GM18505 (cell line): ENCODE measurements around the gene TNFRSF19.

Experiments used
- ATAC-seq: cut with Tn5 transposase; IDR thresholded peaks from one replicate; pipeline ENCODE4 v1.9.1; 2021; ENCODE audit not compliant: unreplicated experiment
- POLR2A ChIP-seq: IDR thresholded peaks from 4 replicates; pipeline ENCODE4 v1.6.1; 2011; ENCODE audit warnings: borderline replicate concordance; ENCODE audit not compliant: insufficient read depth, insufficient read length; ENCODE audit errors: extremely low read depth

Gene TNFRSF19

DNA sequence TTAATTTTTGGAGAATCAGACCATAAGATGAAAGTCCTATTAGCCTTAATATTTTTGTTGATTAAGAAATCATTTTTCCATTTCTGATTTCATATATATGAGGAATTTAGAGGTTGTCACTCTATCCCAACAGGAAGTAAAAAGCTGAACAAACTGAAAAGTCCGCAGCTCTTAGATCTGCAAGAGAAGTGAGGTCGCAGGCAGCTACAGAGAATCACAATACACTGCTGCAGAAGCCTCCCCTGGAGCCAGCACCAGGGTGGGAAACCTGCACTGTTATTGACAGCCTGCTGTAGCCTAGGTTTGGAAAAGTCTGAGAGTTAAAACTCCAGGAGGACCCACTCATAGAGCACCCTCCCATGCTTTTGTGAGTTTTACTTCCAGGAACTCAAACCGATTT, 29.9 kb downstream of the TNFRSF19 start:
- no peak for TF ChIP-seq POLR2A
- ATAC-seq = no peak

DNA sequence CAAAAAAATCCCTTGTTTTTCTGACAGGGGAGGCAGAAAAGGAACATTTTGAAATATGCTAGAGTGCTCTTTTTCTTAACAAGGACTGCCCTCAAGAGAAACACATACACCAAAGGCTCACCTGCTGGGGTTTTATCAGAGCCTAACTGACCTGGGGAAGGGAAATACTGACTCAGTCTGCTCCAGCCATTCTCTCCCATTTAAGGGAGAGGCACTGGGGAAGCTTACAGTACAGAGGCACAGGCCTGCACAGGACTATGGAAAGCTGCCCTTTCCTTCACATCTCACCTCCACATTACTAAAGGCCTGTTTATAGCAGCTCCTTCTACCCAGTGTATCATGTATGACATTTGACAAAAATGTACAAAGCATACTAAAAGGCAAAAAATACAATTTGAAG, 30.3 kb downstream of the TNFRSF19 start:
- no peak for TF ChIP-seq POLR2A
- no peak for ATAC-seq

DNA sequence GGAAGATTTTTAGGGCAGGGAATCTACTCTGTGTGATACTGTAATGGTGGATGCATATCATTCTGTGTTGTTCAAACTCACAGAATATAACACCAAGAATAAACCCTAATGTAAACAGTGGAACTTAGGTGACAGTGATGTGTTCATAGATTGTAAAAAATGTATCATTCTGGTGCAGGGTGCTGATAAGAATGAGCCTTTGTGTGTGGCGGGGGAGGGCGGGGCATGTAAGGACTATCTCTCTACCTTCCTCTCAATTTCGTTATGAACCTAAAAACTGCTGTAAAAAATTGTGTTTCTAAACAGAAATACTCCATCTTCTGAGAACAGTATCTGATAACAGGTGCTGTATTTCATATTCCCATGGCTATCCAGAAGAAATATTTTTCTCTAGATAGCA, 35.6 kb downstream of the TNFRSF19 start:
- ATAC-seq = no peak
- no peak for TF ChIP-seq POLR2A

GRCh38 chr13:23608138-23608537, 37.9 kb downstream of the TNFRSF19 start:
- no peak for ATAC-seq
- TF ChIP-seq POLR2A = no peak

DNA sequence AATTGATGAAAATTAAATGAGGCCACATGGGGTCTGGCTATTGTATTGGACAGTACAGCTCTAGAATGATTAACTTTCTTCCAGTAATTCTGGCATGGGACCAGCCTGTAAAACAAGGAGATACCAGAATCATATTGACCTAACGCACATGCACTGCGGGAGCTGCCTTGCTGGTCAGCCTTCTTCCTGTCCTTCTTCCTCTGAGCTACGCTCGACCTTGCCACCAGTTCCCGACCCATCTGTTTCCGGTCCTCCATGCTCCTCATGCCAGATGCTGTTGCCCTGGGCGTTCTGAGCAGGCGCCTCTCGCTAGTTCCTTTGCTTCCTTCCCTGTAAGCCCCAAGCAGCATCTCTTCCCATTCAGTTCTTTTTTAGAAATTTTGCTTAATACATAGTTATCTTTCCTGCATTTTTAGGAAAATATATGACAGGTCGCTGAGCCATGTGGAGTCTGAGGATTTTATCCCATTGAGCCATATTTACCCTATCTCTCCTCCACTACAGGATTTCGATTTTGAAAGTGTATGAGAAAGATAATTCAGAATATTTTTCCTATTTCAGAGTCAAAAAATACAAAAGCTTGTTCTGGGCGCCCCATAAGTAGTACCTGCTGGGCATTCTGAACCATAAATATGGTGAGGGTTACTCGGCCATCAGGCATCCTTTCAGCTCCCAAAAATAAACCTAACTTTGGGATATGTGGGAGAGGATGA, 38.6 kb downstream of the TNFRSF19 start:
- no peak for TF ChIP-seq POLR2A
- ATAC-seq = no peak

DNA sequence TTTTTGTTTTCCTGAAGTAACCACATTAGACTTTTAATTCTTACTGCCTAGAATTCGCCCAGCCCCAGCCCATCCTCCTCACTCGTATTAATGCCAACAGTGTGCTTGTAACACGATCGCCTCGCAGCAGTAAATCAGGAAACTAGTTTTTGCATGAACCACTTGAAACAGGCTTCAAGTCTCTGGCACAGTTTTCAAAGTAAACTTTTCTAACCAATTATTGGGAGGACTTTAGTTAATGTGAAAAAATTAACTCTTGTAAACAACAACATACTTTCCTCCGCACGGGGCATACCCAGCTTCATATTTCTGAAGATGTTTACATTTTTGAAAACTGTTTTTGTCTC, 39.2 kb downstream of the TNFRSF19 start:
- no peak for ATAC-seq
- TF ChIP-seq POLR2A = no peak

GRCh38 chr13:23609874-23610576, 39.8 kb downstream of the TNFRSF19 start:
- no peak for ATAC-seq
- no peak for TF ChIP-seq POLR2A

DNA sequence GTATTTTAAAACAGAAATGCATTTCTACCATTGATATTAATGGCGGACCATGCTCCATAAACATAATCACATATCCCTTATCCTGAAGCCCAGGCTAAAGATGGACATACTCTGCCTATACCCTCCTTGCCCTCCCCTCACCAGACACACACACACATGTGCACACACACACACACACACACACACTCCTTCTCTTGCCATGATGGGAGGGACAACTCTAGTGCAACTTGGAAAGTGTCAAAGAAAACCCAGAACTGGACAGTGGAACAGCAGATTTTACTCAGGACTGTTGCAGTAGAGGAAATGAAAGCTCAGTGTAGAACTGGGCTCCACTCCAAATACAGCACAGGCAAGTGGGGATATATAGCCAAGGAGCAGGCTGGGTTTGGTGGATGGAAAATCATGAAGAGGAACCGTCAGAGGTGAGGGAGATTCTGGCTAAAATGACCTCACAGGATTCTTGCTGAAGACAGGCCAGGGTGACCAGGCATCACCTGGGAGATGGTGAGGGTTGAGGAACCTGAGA, 40.8 kb downstream of the TNFRSF19 start:
- ATAC-seq = no peak
- TF ChIP-seq POLR2A = no peak

GRCh38 chr13:23612182-23612581, 42.0 kb downstream of the TNFRSF19 start:
- TF ChIP-seq POLR2A = no peak
- no peak for ATAC-seq

- ATAC-seq = no peak
- no peak for TF ChIP-seq POLR2A
These were observed 42.5 kb downstream of the TNFRSF19 start for GRCh38 chr13:23612731-23613130.

DNA sequence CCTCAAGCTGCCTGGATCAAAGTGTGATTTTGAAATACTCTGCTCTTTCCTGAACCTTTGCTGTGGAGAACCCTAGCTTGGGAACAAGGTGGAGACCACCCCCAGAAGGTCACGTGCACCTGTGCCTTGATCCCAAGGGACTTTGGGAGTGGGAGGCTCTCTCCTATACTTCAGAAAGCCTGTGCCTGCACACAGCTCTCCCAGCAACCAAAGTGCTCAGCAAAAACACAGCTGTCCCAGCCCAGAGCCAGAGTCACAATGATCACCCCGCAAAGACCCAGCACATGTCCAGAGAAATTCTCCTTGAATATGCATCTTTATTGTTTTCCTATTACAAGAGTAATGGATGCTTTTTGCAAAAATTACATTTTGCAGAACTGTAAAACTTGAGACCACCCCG, 43.4 kb downstream of the TNFRSF19 start:
- TF ChIP-seq POLR2A = no peak
- no peak for ATAC-seq

DNA sequence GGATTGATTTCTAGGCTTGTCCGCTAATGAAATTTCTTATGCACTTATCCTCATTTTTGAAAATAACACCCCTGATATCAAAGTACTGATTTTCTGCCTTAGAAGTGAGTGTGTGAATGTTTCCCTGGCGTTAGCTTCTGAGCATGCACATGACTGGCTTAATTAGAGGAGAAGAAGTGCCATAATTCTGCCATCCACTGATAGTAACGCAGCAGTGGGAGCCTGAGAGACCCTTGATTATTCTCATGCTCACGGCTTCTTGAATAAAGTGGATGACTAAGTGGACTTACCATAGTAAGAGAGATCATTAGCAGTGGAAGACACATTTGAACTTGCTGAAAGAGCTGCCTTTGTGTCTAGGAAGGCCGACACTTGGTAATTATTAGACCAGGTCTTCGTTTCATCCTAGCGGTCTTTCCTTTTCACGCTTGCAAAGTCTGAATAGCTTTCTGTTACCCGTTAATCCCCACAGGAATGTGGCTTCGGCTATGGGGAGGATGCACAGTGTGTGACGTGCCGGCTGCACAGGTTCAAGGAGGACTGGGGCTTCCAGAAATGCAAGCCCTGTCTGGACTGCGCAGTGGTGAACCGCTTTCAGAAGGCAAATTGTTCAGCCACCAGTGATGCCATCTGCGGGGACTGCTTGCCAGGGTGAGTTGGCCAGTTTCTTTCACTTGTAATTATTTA, 45.3 kb downstream of the TNFRSF19 start:
- ATAC-seq = no peak
- no peak for TF ChIP-seq POLR2A

DNA sequence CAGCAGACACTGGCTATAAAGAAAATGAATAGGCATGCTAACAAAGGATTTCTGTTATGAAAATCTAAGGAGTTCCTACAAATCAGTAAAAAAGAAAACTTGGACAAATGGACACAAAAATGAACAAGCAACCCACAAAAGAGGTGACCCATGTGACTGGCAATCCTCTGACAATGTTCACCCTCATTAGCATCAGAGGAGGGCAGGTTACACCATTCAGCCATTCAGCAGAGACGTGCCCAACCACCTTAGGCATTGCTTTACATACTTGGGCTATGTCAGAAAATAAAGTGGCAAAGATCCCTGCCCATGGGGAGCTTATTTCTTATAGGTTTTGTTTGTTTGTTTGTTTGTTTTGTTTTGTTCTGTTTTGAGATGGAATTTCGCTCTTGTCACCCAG, 46.0 kb downstream of the TNFRSF19 start:
- no peak for ATAC-seq
- TF ChIP-seq POLR2A = no peak
